NCI-H748 treated with DMSO at 0.1 percent for 48 hours (cell line): Measurements from ENCODE around the gene YPEL3.

Source experiments
- DNase-seq: peaks from one replicate; lab custom pipeline; 2025; lab: John Stamatoyannopoulos, UW

Gene YPEL3

DNA sequence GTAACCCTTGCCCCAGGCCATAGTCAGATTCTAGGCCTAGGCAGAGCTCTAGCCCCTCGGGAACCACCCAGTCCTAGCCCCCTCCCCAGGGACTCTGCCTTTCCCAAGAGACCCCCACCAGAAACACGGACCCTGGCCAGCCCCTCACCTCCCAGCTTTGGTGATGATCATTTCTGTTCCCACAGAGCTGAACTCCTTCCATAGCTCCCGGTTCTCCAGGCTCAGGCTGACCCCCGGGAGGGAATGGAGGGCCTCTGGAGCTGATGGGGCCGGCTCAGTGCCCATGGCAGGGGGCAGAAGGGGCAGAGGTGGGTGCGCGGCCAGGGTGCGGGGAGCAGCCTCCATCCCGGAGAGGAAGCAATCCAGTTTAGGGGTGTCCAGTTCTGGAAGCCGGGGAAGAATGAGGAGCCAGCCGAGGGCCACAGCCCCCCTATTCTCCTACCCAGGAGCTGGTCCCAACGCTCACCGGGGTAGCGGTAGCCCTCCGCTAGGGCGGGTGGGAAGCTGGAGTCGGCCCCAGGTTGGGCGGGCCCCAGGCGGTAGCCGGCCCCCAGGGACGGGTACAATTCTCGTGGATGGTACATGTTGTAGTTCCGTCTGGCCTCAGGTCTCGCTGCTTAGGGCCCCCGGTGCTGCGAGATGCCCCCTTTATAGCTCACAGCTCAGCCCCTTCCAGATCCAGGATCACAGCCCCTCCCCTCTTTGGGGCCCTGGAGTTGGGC, 5.2 kb downstream of the YPEL3 start:
- no peak for DNase-seq

DNA sequence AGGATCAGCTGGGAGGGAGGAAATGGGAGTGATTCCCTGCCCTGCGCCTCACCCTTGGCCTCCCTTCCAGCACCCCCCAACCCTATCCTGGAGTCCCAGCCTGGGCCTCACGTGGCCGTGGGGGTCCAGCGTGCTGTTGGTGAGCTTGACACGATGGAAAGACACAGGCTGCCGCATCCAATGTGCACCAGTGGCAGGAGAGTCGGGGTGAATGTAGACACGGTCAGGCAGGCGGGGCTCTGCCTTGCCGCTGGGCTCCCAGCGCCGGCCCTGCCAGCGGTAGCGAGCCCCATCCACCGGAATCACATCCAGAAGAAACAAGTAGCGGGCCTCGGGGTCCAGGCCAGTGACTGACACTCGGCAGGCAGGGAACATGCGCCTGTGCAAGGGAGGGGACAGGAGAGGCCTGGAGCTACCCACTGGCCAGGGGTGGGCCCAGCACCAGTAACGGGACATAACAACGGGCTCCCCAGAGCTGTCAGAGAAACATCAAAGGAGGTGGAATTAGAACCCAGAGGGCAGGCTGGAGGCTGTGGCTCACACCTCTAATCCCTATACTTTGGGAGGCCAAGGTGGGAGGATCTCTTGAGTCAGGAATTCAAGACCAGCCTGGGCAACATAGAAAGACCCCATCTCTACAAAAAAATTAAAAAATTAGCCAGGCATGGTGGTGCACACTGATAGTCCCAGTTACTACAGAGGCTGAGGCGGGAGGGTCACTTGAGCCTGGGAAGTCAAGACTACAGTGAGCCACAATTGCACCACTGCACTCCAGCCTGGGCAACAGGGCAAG, 7.0 kb downstream of the YPEL3 start:
- no peak for DNase-seq

DNA sequence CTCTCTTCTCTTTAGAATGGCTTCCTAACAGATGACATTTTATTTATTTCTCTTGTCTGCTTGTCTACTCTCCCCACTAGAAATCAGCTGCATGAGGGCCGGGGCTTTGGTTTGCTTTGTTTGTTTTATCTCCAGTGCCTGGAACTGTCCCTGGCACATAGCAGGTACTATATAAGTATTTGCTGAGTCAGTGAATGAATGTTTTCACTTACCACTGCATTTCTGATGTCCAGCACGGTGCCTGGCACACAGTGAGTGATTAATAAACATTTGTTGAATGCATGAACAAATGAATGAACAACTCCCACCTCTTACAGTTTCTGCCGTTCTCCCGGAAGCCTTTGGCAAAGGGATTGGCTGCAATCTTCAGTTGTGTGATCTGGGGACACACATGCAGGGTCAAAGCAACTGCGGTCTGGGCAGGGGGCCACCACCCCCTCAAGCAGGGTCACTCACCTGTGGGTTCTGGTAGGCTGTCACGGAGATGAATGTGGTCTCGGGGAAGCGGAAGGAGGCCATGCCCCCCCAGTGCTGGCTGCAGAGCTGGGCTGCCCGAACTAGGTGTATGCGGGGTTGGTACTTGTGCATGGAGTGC, 7.7 kb downstream of the YPEL3 start:
- DNase-seq: no peak

DNA sequence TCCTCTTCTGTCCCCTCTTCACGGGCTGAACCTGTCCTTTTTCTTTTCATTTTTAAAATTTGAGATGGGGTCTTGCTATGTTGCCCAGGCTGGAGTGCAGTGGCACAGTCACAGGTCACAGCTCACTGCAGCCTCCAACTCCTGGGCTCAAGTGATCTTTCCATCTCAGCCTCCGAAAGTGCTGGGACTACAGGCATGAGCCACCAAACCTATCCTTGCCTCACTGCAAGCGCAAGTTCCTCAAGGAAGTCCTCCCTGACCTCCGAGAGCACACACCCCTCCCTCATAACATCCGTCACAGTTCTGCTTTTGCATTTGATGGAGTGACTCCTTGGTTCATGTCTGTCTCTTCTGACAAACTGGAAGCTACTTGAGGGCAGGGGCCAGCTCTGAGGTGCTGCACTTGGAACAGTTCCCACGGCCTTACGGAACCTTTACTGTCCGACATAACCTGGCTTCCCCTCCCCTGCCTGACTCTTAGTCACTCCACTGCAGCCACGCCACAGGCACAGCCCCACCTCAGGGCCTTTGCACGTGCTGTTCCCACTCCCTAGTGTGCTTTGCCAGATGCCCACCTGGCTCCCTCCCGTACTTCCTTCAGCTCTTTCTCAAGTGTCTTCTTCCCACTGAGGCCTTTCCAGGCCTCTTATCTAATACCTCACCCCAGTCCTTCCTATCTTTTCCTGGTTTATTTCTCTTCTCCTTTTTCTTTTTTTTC, 8.7 kb downstream of the YPEL3 start:
- DNase-seq: no peak

DNA sequence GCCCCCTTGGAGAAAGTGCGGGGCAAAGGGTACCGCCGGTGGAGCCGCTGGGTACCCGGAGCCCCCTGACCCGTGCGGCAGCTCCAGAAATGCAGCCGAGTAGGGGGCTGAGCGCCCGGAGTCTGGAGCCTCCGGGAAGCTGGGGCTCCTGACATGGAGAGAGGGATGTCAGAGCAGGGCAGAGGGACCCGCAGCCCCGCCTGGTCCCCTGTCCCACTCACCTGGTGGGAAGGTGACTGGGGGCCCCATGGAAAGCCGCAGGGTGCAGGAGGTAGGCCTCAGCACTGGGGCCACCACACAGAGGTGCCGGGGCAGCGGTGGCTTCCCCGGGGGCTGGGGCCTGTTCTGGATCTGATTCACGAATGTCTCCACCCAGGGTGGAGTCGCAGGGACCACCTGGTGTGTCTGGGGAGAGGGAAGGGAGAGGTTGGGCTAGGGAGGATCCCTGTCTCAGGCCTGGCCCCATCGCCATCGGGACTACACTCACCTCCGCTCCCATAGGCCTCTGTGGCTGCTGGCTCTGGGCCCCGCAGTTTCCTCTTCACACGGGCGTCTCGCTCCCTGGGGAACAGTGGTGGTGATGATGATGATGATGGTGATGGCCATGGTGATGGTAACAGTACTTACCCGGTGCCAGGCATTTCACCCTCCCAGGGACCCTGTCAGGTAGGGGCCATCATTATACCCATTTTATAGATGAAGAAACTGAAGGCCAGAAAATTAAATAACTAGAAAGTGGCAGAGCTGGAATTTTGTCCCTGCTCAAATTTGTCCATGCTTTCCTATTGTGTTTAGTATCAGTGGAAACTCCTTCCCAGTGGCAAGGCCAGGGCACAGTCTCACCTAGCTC, 9.5 kb downstream of the YPEL3 start:
- DNase-seq: no peak

DNA sequence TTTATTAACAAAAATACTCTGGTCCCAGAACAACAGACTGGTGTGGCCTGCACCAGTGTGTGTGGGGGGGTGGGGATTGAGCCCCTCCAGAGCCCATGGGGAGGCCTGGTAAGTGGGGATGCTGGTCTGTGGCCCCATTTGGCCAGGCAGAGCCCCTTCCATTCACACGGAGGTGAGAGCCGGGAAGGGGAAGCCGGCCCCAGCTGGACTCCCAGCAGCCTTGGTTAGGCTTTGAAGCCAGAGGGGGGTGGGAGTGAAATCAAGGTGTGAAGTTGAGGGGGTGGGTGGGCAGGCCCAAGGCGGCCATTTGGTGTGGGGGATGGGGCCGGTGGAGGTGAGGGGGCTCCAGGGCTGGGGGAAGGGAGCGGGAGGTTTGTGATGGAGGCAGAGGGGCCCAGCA, 10.2 kb downstream of the YPEL3 start:
- DNase-seq: no peak

DNA sequence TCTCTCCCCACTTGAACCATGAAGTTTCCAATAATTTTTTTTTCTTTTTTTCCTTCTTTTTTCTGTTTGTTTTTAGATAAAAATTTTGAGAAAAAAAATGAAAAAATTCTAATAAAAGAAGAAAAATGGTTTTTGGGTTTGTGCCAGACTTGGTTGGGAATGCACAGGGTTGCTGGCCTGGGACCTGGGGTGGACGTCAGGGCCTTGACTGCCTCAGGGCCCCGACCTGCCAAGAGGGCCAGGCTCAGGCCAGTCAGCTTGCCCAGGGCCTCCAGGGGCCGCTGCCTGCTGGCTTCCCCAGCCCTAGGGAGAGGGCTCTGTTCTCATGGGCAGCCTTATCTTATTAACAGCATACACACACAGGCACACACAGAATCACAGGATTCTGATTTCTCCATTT, 10.8 kb downstream of the YPEL3 start:
- no peak for DNase-seq

DNA sequence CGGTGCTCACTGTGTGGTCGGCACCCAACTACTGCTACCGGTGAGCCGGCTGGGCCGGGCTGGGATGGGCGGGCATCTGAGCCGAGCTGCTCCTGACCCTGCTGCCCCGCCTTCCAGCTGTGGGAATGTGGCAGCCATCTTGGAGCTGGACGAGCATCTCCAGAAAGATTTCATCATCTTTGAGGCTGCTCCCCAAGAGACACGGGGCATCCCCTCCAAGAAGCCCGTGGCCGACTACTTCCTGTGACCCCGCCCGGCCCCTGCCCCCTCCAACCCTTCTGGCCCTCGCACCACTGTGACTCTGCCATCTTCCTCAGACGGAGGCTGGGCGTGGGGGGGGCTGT, 11.2 kb downstream of the YPEL3 start:
- no peak for DNase-seq

DNA sequence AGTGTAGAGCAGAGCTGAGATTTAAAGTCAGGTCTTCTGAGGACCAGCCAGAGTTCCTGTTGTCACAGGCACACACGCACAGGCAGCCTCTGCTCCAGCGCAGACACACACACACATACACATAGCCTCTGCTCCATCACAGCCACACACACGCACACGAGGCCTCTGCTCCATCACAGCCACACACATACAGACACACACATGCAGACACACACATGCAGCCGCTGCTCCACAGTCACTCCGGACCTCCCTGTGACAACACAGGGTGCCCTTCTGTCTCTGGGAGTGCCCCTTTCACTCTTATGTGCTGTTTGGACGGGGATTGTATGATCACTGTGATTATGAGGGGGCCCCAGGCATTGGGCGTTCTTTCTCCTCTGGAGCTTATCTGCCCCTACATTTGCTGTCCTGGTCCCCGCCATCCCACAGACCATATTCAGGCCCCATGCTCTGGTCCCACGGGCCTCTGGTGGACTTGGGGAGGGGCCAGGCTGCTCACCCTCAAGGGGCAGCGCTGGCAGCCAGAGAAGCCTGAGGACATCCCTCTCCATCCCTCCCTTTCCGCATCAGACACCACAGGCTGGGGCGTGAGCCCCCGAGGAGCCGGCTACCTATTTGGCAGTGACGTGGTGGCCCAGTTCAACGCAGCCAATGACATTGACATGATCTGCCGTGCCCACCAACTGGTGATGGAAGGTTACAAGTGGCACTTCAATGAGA, 11.8 kb downstream of the YPEL3 start:
- DNase-seq: no peak

DNA sequence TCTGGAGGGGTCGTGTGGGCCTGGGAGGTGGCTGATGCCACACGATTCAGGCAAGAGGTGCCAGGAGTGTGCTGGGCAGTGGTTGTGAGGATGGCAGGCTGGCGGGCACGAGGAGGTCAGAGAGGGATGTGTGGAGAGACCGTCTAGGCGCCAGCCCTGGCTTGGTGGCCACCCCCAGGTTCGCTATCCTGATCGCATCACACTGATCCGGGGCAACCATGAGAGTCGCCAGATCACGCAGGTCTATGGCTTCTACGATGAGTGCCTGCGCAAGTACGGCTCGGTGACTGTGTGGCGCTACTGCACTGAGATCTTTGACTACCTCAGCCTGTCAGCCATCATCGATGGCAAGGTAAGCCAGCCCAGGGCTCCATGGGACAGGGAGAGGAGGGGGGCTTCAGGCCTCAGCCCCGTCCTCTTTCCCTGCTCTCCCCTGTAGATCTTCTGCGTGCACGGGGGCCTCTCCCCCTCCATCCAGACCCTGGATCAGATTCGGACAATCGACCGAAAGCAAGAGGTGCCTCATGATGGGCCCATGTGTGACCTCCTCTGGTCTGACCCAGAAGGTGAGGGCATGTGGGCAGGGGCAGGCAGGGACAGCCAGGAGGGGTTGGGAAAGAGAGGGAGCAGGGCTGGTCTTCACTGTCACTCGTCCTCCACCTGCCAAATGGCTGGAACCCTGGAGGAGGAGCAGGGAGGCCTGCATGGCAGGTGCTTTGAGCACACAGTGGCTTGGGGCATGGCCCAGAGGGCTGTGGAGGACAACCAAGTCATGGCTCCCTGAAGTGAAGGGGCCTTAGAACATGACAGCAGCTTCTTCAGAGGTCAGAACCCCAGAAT, 12.6 kb downstream of the YPEL3 start:
- no peak for DNase-seq

DNA sequence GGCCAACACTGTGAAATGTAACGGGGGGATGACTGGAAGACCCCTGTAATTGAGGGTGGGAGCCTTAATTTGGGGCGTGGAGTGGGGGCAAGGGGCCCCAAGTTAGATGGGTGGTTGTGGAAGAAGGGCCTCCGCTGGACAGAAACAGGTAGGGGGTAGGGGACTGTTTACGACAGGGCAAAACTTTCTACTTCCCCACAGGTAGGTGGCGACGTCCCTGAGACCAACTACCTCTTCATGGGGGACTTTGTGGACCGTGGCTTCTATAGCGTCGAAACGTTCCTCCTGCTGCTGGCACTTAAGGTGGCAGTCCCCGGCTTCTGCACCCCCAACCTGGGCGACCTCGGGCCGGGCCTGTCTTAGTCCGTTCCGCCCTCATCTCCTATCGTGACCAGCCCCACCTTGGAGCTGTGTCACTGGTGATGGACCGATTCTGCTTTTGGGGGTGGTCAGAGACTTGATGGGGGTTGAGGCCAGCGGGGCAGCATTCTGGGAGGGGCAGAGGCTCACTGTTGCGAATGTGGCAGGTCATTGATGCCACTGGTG, 13.4 kb downstream of the YPEL3 start:
- no peak for DNase-seq

DNA sequence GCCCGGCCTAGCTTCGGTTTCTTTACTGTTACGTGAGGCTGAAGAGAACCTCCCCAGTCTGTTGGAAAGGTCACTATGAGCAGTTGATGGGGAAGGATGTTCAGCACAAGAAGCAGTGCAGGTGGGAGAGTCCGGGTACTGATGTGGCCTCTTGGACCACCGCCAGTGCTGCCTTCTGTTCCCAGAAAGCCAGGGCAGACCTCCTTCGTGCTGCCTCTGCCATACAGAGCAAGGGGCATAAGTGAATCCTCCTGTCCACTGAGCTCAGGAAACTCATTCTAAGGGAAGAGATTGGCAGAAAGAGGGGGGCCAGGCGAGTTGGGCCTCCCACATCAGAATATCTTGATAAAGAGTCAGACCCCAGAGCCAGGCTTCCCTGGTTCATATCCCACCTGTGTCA, 16.5 kb downstream of the YPEL3 start:
- no peak for DNase-seq

DNA sequence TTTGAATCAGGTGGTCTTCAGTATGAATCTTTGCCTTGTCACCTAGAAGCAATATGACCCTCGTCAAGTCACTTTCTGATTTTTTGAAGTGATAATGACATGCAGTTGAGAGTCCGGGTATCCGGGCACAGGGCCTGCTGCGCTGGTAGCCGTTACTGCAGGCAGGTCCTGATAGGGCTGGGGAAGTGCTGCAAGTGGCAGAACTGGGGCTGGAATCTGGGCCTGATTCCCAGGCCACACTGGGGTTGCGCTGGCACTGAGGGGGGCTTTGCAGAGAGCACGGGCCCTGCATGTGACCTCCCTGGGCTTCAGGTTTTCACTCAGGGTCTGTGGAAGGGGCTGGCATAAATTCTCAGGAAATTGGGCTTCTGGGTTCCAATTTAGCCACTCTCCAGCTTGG, 17.3 kb downstream of the YPEL3 start:
- DNase-seq: no peak

DNA sequence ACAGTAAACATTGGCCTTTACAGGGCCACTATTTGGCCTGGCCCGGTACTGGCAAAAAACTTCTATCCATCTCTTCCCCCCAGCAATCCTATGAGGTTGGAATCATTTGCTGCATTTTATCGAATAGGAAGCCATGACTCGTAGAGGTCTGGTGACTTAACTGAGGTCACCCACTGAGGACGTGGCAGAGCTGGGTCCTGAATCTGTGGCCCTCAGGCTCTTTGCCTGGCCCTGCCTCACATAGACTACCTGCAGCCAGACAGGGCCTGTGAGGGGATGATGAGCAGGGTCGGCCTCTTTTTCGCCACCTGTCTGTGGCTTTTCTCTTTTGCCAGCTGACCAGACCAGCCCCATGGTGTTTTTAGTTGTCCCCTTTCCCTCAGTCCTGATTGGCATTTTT, 18.4 kb downstream of the YPEL3 start:
- no peak for DNase-seq

DNA sequence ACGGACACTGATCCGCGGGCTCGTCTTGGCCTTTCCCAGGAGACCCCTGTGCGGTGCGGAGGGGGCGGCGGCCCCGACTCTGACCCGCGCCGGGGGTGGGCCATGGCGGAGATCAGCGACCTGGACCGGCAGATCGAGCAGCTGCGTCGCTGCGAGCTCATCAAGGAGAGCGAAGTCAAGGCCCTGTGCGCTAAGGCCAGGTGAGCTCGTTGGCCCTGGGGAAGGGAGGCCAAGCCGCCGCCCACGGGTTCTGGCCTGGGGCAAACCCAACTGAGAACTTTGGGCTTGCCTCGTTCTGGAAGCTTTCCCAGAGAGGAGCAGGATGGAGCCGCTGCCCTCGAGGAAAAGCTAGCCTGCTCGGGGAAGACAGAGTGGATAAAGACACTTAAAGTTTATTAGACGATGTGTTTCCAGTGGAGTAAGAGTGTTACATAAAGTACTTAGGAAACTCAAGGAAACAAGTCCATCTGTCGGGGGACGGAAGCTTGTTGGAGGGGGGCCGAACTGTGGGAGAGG, 19.7 kb downstream of the YPEL3 start:
- no peak for DNase-seq

DNA sequence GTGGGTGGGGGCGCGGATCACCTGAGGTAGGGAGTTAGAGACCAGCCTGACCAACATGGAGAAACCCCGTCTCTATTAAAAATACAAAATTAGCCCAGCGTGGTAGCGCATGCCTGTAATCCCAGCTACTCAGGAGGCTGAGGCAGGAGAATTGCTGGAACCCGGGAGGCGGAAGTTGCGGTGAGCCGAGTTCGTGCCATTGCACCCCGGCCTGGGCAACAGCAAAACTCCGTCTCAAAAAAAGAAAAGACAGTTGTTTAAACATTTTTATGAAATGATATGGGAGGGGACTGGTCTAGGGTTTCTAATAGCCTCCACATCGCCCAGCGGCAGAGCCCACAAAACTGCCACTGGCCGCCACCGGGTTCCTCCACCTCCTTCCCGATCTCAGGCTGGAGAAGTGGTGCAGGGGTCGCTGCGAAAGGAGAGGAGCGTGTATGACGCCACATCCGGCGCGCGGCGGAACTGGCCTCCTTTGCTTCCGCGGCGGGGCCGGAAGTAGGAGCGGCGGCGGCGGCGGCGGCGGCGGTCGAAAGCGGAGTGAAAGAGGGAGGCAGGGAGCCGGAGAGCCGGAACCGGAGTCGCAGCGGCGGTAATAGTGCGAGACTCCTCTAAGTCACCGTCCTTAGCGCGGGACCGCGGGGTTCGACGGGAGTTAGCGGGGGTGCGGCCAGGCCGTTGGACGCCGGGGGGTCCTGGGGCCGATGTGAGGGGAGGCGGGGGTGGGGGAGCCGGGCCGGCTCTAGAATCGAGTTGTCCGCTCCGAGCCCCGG, 20.3 kb downstream of the YPEL3 start, which contains the start of gene PPP4C:
TSS of gene PPP4C (plus strand) at position 492 of the 773 bp plus-strand sequence. CDS start 384 bp downstream, outside the sequence.
- DNase-seq: peak; percentile 36

DNA sequence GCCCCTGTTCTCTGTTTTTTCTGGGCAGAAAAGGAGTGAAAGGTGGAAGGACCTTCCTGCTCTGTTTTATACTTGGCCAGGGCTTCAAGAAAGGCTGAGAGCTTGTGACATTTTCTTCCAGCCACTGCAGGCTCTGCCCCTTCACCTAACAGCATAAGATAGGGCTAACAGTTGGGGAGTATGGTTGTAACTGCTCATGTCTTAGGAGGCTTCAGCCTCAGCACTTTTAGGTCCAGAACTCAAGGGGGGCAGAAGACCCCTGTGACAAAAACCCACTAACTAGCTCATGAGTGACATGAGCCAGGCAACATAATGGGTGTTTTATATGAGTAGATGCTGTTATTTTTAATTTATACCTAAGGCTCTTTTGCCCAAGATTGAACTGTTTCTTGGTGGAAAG, 25.5 kb downstream of the YPEL3 start:
- DNase-seq: no peak

DNA sequence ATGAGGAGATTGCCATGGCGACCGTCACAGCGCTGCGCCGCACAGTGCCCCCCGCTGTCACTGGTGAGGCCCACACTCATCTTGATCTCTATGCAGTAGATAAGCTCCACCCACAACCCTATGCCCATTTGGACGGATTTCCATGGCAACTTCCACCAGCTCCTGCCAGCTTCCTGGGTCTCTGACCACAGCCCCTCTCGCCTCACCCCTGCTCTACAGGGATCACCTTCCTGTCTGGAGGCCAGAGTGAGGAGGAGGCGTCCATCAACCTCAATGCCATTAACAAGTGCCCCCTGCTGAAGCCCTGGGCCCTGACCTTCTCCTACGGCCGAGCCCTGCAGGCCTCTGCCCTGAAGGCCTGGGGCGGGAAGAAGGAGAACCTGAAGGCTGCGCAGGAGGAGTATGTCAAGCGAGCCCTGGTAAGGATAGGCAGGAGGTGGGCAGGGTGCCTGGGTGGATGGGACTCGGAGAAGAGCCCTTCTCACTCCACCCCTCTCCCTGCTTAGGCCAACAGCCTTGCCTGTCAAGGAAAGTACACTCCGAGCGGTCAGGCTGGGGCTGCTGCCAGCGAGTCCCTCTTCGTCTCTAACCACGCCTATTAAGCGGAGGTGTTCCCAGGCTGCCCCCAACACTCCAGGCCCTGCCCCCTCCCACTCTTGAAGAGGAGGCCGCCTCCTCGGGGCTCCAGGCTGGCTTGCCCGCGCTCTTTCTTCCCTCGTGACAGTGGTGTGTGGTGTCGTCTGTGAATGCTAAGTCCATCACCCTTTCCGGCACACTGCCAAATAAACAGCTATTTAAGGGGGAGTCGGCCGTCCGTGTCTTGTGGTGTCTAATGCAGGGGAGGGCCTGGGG, 26.2 kb downstream of the YPEL3 start:
- no peak for DNase-seq
